Esophagus muscularis mucosa (tissue), 4 donors: Measurements from ENCODE around the gene DOCK2. TPM values are rescaled to one million over a fixed set of nuclear protein-coding genes. Genes with fewer than 3 reads are reported as not detected.

Source experiments
- DNase-seq: peaks from one replicate; pipeline ENCODE4 v3.0.0-alpha.2; 2017; ENCODE audit errors: extremely low spot score
- H3K27ac ChIP-seq, 4 donors: fragments of 200-600 bp; sonication (generic); replicated peaks in 1 of 4; 1 replicate in 3 of 4; 2 replicates in 1 of 4; pipeline ENCODE4 v1.5.1; 2016 to 2019; ENCODE audit warnings: mild to moderate bottlenecking in 1 of 4
- H3K27me3 ChIP-seq, 4 donors: fragments of 200-600 bp; sonication (generic); one replicate each; pipeline versions ENCODE4 v1.5.1 to v1.6.0; 2016 to 2019
- H3K36me3 ChIP-seq, 4 donors: fragments of 200-600 bp; sonication (generic); one replicate each; pipeline ENCODE4 v1.5.1; 2016 to 2019
- H3K4me1 ChIP-seq, 4 donors: fragments of 200-600 bp; sonication (generic); one replicate each; pipeline ENCODE4 v1.5.1; 2016 to 2019
- H3K4me3 ChIP-seq, 4 donors: fragments of 200-600 bp; sonication (generic); 1 replicate in 2 of 4; 2 replicates in 2 of 4; pipeline ENCODE4 v1.5.1; 2016 to 2019; ENCODE audit warnings: mild to moderate bottlenecking in 4 of 4, moderate library complexity in 1 of 4
- H3K9me3 ChIP-seq, 4 donors: fragments of 200-600 bp; sonication (generic); 1 replicate in 3 of 4; 2 replicates in 1 of 4; pipeline ENCODE4 v1.5.1; 2016 to 2019
- CTCF ChIP-seq, 3 experiments: fragments of 200-600 bp in 2 of 3; fragments of 450-650 bp in 1 of 3; sonication (generic) in 2 of 3; IDR thresholded peaks; one replicate each; pipeline ENCODE4 v1.5.1; 2017 to 2019; ENCODE audit warnings: antibody characterized with exemption in 3 of 3, mild to moderate bottlenecking in 2 of 3, moderate library complexity in 1 of 3
- EP300 ChIP-seq: sonication (generic); formaldehyde crosslinking; IDR thresholded peaks from one replicate; pipeline ENCODE4 v1.6.1; 2017; ENCODE audit warnings: antibody characterized with exemption
- POLR2A ChIP-seq: fragments of 450-650 bp; IDR thresholded peaks from one replicate; pipeline ENCODE4 v1.6.1; 2017; ENCODE audit warnings: antibody characterized with exemption, moderate library complexity, mild to moderate bottlenecking, low read depth
- POLR2AphosphoS5 ChIP-seq, 2 donors: sonication (generic); formaldehyde crosslinking; IDR thresholded peaks; one replicate each; pipeline ENCODE4 v1.6.1; 2017; ENCODE audit warnings: antibody characterized with exemption in 2 of 2
- WGBS: methylation state at CpG from one replicate; pipeline ENCODE4 v1.1.5; 2018; 5-methylcytosine and 5-hydroxymethylcytosine counted together
- intact Hi-C: fragments of 100-400 bp; cut with DNase I; formaldehyde crosslinking; loops from one replicate; pipeline ENCODE4 v1.15.1; 2023
- total RNA-seq, 4 donors: library from RNA; depleted of rRNA; stranded (reverse); fragments of >200 nt; gene quantifications; one replicate each; pipeline versions ENCODE4 v1.1.0 to v1.2.1, GENCODE V29; 2016

The DOCK2 gene
- total RNA-seq, 4 donors from 2014 or later, result 9.2 to 18.3 (median 13.7) TPM

- Histone ChIP-seq H3K4me3 (no peak overlapping the region), H3K27ac (no peak overlapping the region), H3K4me1 (no peaks in the 10 kb centered on the region), H3K9me3 (no peaks in the 10 kb centered on the region), H3K36me3 (no peaks in the 10 kb centered on the region), H3K27me3 (no peaks in the 10 kb centered on the region)
- 68% methylated on average over 2 of the region's 2 CpGs for WGBS
- TF ChIP-seq POLR2A (no peak), POLR2AphosphoS5 (IDR thresholded peaks at IDR 0.05) (no peak), EP300 (no peak), CTCF (IDR thresholded peaks at IDR 0.05) (no peak)
- DNase-seq, result no peak
- intact Hi-C loops, result no loop called here
These were observed 267.0 kb downstream of the DOCK2 start for GRCh38 chr5:169904059-169904458.

- no peak overlapping the region for H3K27ac ChIP-seq
- H3K4me3 ChIP-seq, result no peak overlapping the region
- no peaks in the 10 kb centered on the region for H3K9me3 ChIP-seq
- 63% methylated on average over 4 of the region's 5 CpGs for WGBS
- no peaks in the 10 kb centered on the region for H3K36me3 ChIP-seq
- intact Hi-C loops, result no loop called here
- TF ChIP-seq CTCF (IDR thresholded peaks at IDR 0.05) (no peak), POLR2AphosphoS5 (IDR thresholded peaks at IDR 0.05) (no peak), POLR2A (no peak), EP300 (no peak)
- H3K4me1 ChIP-seq, result no peaks in the 10 kb centered on the region
- H3K27me3 ChIP-seq, result no peaks in the 10 kb centered on the region
- no peak for DNase-seq
These were observed 267.4 kb downstream of the DOCK2 start for GRCh38 chr5:169904508-169904907.

GRCh38 chr5:169905017-169905416 lies 267.9 kb downstream of the DOCK2 start:
- Histone ChIP-seq H3K4me1 (no peaks in the 10 kb centered on the region), H3K27me3 (no peaks in the 10 kb centered on the region), H3K36me3 (no peaks in the 10 kb centered on the region), H3K9me3 (no peaks in the 10 kb centered on the region), H3K27ac (no peak overlapping the region), H3K4me3 (no peak overlapping the region)
- intact Hi-C loops, result no loop called here
- WGBS, result 60% methylated on average over 1 of the region's 1 CpG
- TF ChIP-seq CTCF (IDR thresholded peaks at IDR 0.05) (no peak), EP300 (no peak), POLR2A (no peak)
- DNase-seq, result no peak

GRCh38 chr5:169906745-169907649 lies 269.9 kb downstream of the DOCK2 start:
- Histone ChIP-seq H3K27ac (no peak overlapping the region), H3K36me3 (no peaks in the 10 kb centered on the region), H3K9me3 (no peaks in the 10 kb centered on the region), H3K4me1 (no peaks in the 10 kb centered on the region), H3K4me3 (no peak overlapping the region), H3K27me3 (no peaks in the 10 kb centered on the region)
- 86% methylated on average over 8 of the region's 8 CpGs for WGBS
- intact Hi-C loops, result no loop called here
- DNase-seq, result no peak
- TF ChIP-seq POLR2A (no peak), POLR2AphosphoS5 (IDR thresholded peaks at IDR 0.05) (no peak), CTCF (IDR thresholded peaks at IDR 0.05) (no peak), EP300 (no peak)

- Histone ChIP-seq H3K27me3 (no peaks in the 10 kb centered on the region), H3K27ac (no peak overlapping the region), H3K36me3 (no peaks in the 10 kb centered on the region), H3K4me3 (no peak overlapping the region), H3K4me1 (no peaks in the 10 kb centered on the region), H3K9me3 (no peaks in the 10 kb centered on the region)
- intact Hi-C loops, result no loop called here
- DNase-seq, result no peak
- TF ChIP-seq POLR2AphosphoS5 (IDR thresholded peaks at IDR 0.05) (no peak), POLR2A (no peak), CTCF (IDR thresholded peaks at IDR 0.05) (no peak), EP300 (no peak)
- 62% methylated on average over 1 of the region's 1 CpG for WGBS
These were observed 271.8 kb downstream of the DOCK2 start for GRCh38 chr5:169908864-169909263.
